ENCODE results near the gene CA5A. TPM values are rescaled to one million over a fixed set of nuclear protein-coding genes. Genes with fewer than 3 reads are reported as not detected.

Gene CA5A
- total and polyA plus RNA-seq, 2 of the 13 experiments (the other 11 are each of a cell fraction or from before 2014, with no cell fraction given): 66.8 to 106 TPM

- TF ChIP-seq ZHX1 (CRISPR knock-in tag; IDR thresholded peaks at IDR 0.05; ENCODE audit: low read depth) (0 out of 2 replicates have a peak, but pooled peaks have one; percentile 44), RFX1 (IDR thresholded peaks at IDR 0.05) (no peak), ATRX (CRISPR knock-in tag; IDR thresholded peaks at IDR 0.05; ENCODE audit: borderline replicate concordance) (no peak), ZSCAN12 (CRISPR knock-in tag; IDR thresholded peaks at IDR 0.05) (no peak), AGO2 (optimal IDR thresholded peaks at IDR 0.05; ENCODE audit: low read depth, low read length) (peak; percentile 85), KLF6 (CRISPR knock-in tag; IDR thresholded peaks at IDR 0.05) (no peak), SIN3B (IDR thresholded peaks at IDR 0.05; ENCODE audit: low read length) (no peak), ZNF136 (CRISPR knock-in tag; IDR thresholded peaks at IDR 0.05; ENCODE audit: low read depth) (no peak), PAWR (CRISPR knock-in tag; IDR thresholded peaks at IDR 0.05; ENCODE audit: borderline replicate concordance) (no peak), TARDBP (CRISPR knock-in tag; IDR thresholded peaks at IDR 0.05) (no peak), NFYC (CRISPR knock-in tag; IDR thresholded peaks at IDR 0.05) (no peak), NRL (CRISPR knock-in tag; IDR thresholded peaks at IDR 0.05; ENCODE audit: borderline replicate concordance) (no peak), ELF3 (CRISPR knock-in tag; IDR thresholded peaks at IDR 0.05) (no peak), ARNTL (CRISPR knock-in tag; IDR thresholded peaks at IDR 0.05) (no peak), FUBP1 (CRISPR knock-in tag; IDR thresholded peaks at IDR 0.05; ENCODE audit: borderline replicate concordance) (no peak)
- TF ChIP-seq, protein P1, sequence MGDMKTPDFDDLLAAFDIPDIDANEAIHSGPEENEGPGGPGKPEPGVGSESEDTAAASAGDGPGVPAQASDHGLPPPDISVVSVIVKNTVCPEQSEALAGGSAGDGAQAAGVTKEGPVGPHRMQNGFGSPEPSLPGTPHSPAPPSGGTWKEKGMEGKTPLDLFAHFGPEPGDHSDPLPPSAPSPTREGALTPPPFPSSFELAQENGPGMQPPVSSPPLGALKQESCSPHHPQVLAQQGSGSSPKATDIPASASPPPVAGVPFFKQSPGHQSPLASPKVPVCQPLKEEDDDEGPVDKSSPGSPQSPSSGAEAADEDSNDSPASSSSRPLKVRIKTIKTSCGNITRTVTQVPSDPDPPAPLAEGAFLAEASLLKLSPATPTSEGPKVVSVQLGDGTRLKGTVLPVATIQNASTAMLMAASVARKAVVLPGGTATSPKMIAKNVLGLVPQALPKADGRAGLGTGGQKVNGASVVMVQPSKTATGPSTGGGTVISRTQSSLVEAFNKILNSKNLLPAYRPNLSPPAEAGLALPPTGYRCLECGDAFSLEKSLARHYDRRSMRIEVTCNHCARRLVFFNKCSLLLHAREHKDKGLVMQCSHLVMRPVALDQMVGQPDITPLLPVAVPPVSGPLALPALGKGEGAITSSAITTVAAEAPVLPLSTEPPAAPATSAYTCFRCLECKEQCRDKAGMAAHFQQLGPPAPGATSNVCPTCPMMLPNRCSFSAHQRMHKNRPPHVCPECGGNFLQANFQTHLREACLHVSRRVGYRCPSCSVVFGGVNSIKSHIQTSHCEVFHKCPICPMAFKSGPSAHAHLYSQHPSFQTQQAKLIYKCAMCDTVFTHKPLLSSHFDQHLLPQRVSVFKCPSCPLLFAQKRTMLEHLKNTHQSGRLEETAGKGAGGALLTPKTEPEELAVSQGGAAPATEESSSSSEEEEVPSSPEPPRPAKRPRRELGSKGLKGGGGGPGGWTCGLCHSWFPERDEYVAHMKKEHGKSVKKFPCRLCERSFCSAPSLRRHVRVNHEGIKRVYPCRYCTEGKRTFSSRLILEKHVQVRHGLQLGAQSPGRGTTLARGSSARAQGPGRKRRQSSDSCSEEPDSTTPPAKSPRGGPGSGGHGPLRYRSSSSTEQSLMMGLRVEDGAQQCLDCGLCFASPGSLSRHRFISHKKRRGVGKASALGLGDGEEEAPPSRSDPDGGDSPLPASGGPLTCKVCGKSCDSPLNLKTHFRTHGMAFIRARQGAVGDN (CRISPR knock-in tag; IDR thresholded peaks at IDR 0.05): peak; percentile 83
- TF ChIP-seq, protein P2, sequence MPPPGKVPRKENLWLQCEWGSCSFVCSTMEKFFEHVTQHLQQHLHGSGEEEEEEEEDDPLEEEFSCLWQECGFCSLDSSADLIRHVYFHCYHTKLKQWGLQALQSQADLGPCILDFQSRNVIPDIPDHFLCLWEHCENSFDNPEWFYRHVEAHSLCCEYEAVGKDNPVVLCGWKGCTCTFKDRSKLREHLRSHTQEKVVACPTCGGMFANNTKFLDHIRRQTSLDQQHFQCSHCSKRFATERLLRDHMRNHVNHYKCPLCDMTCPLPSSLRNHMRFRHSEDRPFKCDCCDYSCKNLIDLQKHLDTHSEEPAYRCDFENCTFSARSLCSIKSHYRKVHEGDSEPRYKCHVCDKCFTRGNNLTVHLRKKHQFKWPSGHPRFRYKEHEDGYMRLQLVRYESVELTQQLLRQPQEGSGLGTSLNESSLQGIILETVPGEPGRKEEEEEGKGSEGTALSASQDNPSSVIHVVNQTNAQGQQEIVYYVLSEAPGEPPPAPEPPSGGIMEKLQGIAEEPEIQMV (CRISPR knock-in tag; IDR thresholded peaks at IDR 0.05; ENCODE audit: low read depth): no peak
- TF ChIP-seq, protein P3, sequence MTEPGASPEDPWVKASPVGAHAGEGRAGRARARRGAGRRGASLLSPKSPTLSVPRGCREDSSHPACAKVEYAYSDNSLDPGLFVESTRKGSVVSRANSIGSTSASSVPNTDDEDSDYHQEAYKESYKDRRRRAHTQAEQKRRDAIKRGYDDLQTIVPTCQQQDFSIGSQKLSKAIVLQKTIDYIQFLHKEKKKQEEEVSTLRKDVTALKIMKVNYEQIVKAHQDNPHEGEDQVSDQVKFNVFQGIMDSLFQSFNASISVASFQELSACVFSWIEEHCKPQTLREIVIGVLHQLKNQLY (CRISPR knock-in tag; IDR thresholded peaks at IDR 0.05): no peak
Observed at GRCh38 chr16:87851601-87852000, 84.7 kb downstream of the CA5A start (continued).
